ENCODE results near the gene SIVA1. TPM values are rescaled to one million over a fixed set of nuclear protein-coding genes. Genes with fewer than 3 reads are reported as not detected.

The SIVA1 gene
- total RNA-seq, 1 experiment from 2014 or later = 85.8 TPM

DNA sequence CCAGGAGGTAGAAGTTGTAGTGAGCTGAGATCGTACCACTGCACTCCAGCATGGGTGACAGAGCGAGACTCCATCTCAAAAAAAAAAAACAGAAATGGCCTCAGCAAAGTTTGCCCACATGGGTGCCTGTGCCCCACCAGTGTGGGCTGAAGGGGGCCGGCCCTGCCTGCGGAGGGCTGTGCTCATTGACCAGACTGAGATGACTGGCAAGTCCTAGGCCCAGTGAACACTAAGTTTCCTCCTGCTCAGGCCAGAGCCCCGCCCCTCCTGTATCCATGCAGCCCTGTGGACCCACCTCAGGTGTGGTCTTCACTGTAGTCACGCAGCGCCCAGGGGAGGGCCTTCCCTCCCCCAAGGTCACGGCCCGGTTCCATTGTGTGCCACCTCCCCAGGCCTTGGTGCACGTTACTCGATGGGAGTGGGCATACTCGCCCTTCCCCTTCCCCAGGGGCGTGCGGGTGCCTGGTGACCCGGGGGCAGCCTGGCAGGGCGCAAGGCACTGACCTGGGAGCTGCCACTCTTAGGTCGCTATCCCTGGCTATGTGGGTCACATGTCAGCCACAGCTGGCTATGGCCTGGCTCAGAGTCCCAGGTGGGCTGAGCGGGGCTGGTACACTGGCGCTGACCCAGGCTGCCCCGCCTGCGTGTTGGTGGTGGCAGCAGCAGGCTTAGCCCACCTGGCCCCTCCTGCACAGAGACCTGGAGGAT is 47.5 kb upstream of the SIVA1 start:
- Histone ChIP-seq H3F3A (ENCODE audit: insufficient read depth, low read depth) (peaks cover 7% of the 10 kb centered on the region; the same call in 1 of the 2 replicates), H2AFZ (no peak overlapping the region), H3K4me3 (no peak overlapping the region), H3K4me1 (replicated peaks; ENCODE audit: insufficient read depth) (no peaks in the 10 kb centered on the region), H3K27ac (no peak overlapping the region), H3K27me3 (ENCODE audit: insufficient read depth, low read depth) (no peaks in the 10 kb centered on the region), H3K79me2 (ENCODE audit: low read depth) (no peaks in the 10 kb centered on the region), H3K4me2 (no peak overlapping the region), H4K20me1 (ENCODE audit: insufficient read depth) (peaks cover 2% of the 10 kb centered on the region), H3K9me2 (ENCODE audit: insufficient read depth) (no peaks in the 10 kb centered on the region), H3K36me3 (ENCODE audit: low read depth) (peaks cover 3% of the 10 kb centered on the region; the same call in 1 of the 2 replicates), H3K9me3 (ENCODE audit: insufficient read depth, low read depth) (no peaks in the 10 kb centered on the region)
- no peak for DNase-seq
- TF ChIP-seq, protein P1, sequence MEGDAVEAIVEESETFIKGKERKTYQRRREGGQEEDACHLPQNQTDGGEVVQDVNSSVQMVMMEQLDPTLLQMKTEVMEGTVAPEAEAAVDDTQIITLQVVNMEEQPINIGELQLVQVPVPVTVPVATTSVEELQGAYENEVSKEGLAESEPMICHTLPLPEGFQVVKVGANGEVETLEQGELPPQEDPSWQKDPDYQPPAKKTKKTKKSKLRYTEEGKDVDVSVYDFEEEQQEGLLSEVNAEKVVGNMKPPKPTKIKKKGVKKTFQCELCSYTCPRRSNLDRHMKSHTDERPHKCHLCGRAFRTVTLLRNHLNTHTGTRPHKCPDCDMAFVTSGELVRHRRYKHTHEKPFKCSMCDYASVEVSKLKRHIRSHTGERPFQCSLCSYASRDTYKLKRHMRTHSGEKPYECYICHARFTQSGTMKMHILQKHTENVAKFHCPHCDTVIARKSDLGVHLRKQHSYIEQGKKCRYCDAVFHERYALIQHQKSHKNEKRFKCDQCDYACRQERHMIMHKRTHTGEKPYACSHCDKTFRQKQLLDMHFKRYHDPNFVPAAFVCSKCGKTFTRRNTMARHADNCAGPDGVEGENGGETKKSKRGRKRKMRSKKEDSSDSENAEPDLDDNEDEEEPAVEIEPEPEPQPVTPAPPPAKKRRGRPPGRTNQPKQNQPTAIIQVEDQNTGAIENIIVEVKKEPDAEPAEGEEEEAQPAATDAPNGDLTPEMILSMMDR (conservative IDR thresholded peaks at IDR 0.05) = no peak
- TF ChIP-seq EZH2 (IDR thresholded peaks at IDR 0.05; ENCODE audit: low read depth) = no peak
- ChIA-PET POLR2A (ENCODE audit: unreplicated experiment) (no interaction called here), CTCF (no interaction called here)
- BruUV-seq (replicated peaks) = no TSS peak
- intact Hi-C loops (cut with micrococcal nuclease; ENCODE audit: unreplicated experiment) = loop anchor here (5.0 kb wide), 2 partner anchors 38 to 53 kb away; no protein-coding TSS in a partner anchor

GRCh38 chr14:104706733-104707607 is 46.0 kb upstream of the SIVA1 start:
- no peak overlapping the region for H3K27ac ChIP-seq
- ChIA-PET POLR2A (ENCODE audit: unreplicated experiment) (no interaction called here), CTCF (no interaction called here)
- no peaks in the 10 kb centered on the region for H3K79me2 ChIP-seq (ENCODE audit: low read depth)
- H3K27me3 ChIP-seq (ENCODE audit: insufficient read depth, low read depth) = no peaks in the 10 kb centered on the region
- H3K9me3 ChIP-seq (ENCODE audit: insufficient read depth, low read depth) = no peaks in the 10 kb centered on the region
- no peaks in the 10 kb centered on the region for H3K9me2 ChIP-seq (ENCODE audit: insufficient read depth)
- H2AFZ ChIP-seq = no peak overlapping the region
- no peak overlapping the region for H3K4me3 ChIP-seq
- TF ChIP-seq, protein P1 (conservative IDR thresholded peaks at IDR 0.05) = no peak
- no peak for TF ChIP-seq EZH2 (IDR thresholded peaks at IDR 0.05; ENCODE audit: low read depth)
- no peak for DNase-seq
- peaks cover 2% of the 10 kb centered on the region for H4K20me1 ChIP-seq (ENCODE audit: insufficient read depth)
- intact Hi-C loops (cut with micrococcal nuclease; ENCODE audit: unreplicated experiment) = loop anchor here (5.0 kb wide), 2 partner anchors 40 to 55 kb away; no protein-coding TSS in a partner anchor
- H3K4me1 ChIP-seq (replicated peaks; ENCODE audit: insufficient read depth) = no peaks in the 10 kb centered on the region
- H3F3A ChIP-seq (ENCODE audit: insufficient read depth, low read depth) = peaks cover 7% of the 10 kb centered on the region; the same call in 1 of the 2 replicates
- no peak overlapping the region for H3K4me2 ChIP-seq
- peaks cover 3% of the 10 kb centered on the region; the same call in 1 of the 2 replicates for H3K36me3 ChIP-seq (ENCODE audit: low read depth)
- no TSS peak for BruUV-seq (replicated peaks)
